AG10803 (cell line): Measurements from ENCODE around the gene MXRA8.

ENCODE experiments used
- DNase-seq: peaks from one replicate; pipeline ENCODE4 v3.0.0; 2010; ENCODE audit warnings: low read depth
- H3K4me3 ChIP-seq: 2 replicates; pipeline ENCODE4 v1.5.1; 2011; ENCODE audit warnings: mild to moderate bottlenecking, low read length, control low read depth
- TF ChIP-seq, protein P1 (sequence below): conservative IDR thresholded peaks from 2 replicates; pipeline ENCODE4 v1.5.1; 2011; ENCODE audit warnings: mild to moderate bottlenecking, low read length, control low read depth, inconsistent platforms

MXRA8 gene

GRCh38 chr1:1336931-1337792 is 21.2 kb downstream of the MXRA8 start:
- TF ChIP-seq, protein P1, sequence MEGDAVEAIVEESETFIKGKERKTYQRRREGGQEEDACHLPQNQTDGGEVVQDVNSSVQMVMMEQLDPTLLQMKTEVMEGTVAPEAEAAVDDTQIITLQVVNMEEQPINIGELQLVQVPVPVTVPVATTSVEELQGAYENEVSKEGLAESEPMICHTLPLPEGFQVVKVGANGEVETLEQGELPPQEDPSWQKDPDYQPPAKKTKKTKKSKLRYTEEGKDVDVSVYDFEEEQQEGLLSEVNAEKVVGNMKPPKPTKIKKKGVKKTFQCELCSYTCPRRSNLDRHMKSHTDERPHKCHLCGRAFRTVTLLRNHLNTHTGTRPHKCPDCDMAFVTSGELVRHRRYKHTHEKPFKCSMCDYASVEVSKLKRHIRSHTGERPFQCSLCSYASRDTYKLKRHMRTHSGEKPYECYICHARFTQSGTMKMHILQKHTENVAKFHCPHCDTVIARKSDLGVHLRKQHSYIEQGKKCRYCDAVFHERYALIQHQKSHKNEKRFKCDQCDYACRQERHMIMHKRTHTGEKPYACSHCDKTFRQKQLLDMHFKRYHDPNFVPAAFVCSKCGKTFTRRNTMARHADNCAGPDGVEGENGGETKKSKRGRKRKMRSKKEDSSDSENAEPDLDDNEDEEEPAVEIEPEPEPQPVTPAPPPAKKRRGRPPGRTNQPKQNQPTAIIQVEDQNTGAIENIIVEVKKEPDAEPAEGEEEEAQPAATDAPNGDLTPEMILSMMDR, result no peak
- no peak for DNase-seq
- H3K4me3 ChIP-seq, result no peak overlapping the region

DNA sequence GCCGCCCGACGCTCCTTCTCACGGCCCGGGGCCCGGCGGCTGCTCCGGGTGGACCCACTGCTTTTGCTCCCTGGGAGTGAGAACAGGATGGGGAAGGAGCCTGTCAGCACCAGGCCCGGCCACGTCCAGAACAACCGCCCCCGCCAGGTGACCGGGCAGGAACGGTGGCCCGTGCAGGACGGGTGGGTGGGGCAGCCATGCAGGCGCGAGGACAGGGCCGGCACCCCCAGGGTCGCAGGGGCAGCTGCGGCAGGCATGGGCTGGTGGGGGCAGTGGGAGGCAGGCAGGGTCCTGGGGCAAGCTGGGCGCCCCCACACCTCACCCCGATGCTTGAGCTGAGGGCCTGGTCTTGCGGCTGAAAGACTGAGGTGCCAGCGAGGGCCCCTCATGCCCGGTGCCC is 21.9 kb downstream of the MXRA8 start:
- DNase-seq, result no peak
- TF ChIP-seq, protein P1, result no peak
- H3K4me3 ChIP-seq, result no peak overlapping the region

DNA sequence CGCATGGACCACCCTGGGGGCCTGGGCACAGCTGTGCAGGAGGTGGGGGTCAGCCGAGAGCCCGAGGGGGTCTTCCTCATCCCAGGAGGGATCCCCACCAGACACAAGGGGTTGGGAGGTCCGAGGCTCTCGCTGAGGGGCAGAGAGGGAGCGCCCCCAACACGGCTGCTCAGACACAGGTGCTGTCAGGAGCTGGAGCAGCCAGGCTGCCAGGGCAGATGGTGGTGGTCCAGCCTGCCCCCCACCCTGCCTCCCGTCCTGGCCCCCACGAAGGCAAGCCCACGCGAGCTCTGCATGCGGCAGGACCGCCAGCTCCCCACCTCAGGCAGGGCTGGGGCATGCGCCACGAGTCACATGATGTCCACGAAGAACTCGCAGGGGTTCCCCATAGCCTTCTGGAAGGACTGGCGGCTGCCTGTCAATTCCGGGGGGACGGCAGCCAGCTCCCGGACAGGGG is 22.5 kb downstream of the MXRA8 start:
- no peak for DNase-seq
- TF ChIP-seq, protein P1, result no peak
- H3K4me3 ChIP-seq, result no peak overlapping the region

DNA sequence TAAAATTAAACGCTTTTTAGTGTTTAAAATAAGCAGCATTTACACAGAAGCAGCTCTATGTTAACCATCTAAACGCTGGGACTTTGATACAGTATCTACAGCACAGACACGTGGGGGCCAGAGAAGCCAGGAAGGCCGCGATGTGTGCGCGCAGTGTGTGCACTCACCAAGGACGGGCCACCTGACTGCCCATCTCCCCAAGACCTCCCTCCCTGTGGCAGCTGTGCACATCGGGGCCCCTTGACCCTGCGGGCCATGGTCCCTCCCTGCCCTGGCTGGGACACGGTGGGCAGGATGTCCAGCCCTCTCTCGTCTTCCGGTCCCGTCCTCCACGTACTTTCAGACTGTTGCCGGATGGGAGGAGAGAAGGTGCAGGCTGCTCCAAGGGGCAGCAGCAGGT is 23.1 kb downstream of the MXRA8 start:
- TF ChIP-seq, protein P1, result no peak
- DNase-seq, result no peak
- H3K4me3 ChIP-seq, result no peak overlapping the region

GRCh38 chr1:1334835-1335234 is 23.5 kb downstream of the MXRA8 start:
- no peak overlapping the region for H3K4me3 ChIP-seq
- TF ChIP-seq, protein P1, result no peak
- DNase-seq, result no peak

GRCh38 chr1:1333551-1334241 is 24.7 kb downstream of the MXRA8 start:
- no peak overlapping the region for H3K4me3 ChIP-seq
- TF ChIP-seq, protein P1, result no peak

More at GRCh38 chr1:1333551-1334241, 24.7 kb downstream of the MXRA8 start:
- no peak for DNase-seq
